IPS-20b (cell line): ENCODE measurements around the gene TXNL1.
"Not testable (repeated sequence)": the region's sequence is repeated elsewhere in the genome, so short reads cannot be mapped to it uniquely, and the experiment has no call there.

Source experiments
- H3K27ac ChIP-seq: one replicate; pipeline ENCODE4 v1.5.1; 2013; ENCODE audit warnings: low read length
- H3K27me3 ChIP-seq: 2 replicates; pipeline ENCODE4 v1.6.1; 2013; ENCODE audit warnings: mild to moderate bottlenecking, low read length, inconsistent platforms; ENCODE audit not compliant: insufficient read depth
- H3K36me3 ChIP-seq: 2 replicates; pipeline ENCODE4 v1.6.1; 2013; ENCODE audit warnings: low read depth, mild to moderate bottlenecking, inconsistent platforms, low read length, moderate library complexity; ENCODE audit not compliant: insufficient read depth
- H3K4me1 ChIP-seq: 2 replicates; pipeline ENCODE4 v1.6.1; 2013; ENCODE audit warnings: mild to moderate bottlenecking, control low read depth, inconsistent platforms, low read length, moderate library complexity; ENCODE audit not compliant: insufficient read depth
- H3K4me3 ChIP-seq: 2 replicates; pipeline ENCODE4 v1.5.1; 2013; ENCODE audit warnings: mild to moderate bottlenecking, low read length, inconsistent platforms
- H3K9ac ChIP-seq: 2 replicates; pipeline ENCODE4 v1.6.1; 2013; ENCODE audit warnings: low read depth, mild to moderate bottlenecking, inconsistent platforms, low read length, moderate library complexity
- H3K9me3 ChIP-seq: 2 replicates; pipeline ENCODE4 v1.6.1; 2013; ENCODE audit warnings: mild to moderate bottlenecking, low read depth, low read length, inconsistent platforms; ENCODE audit not compliant: insufficient read depth

TXNL1 gene

GRCh38 chr18:56593906-56594305 lies 44.5 kb downstream of the TXNL1 start:
- Histone ChIP-seq H3K27ac (no peak overlapping the region), H3K4me3 (no peak overlapping the region), H3K9ac (no peak overlapping the region), H3K4me1 (peaks cover 15% of the 10 kb centered on the region), H3K36me3 (no peaks in the 10 kb centered on the region), H3K9me3 (no peaks in the 10 kb centered on the region), H3K27me3 (no peaks in the 10 kb centered on the region)

GRCh38 chr18:56580026-56580425 lies 58.4 kb downstream of the TXNL1 start:
- Histone ChIP-seq H3K9me3 (no peaks in the 10 kb centered on the region), H3K27ac (no peak overlapping the region), H3K36me3 (no peaks in the 10 kb centered on the region), H3K27me3 (no peaks in the 10 kb centered on the region), H3K9ac (no peak overlapping the region), H3K4me3 (no peak overlapping the region), H3K4me1 (peaks cover 7% of the 10 kb centered on the region; the same call in 1 of the 2 replicates)

DNA sequence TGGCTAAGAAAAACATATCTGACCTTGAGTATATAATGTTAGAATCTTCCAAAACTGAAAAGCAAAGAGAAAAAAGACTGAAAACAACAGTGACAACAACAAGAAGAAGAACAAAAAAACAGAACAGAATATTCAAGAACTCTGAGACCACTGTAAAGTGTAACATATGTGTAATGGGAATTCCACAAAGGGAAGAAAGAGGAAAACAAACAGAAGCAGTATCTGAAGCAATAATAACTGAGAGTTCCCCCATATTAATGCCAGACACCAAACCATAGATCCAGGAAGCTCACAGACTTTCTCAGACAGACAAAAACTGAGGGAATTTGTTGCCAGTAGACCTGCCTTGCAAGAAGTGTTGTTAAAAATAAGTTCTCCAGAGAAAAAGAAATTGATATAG lies 58.9 kb downstream of the TXNL1 start:
- H3K27me3 ChIP-seq: no peaks in the 10 kb centered on the region
- peaks cover 7% of the 10 kb centered on the region; the same call in 1 of the 2 replicates for H3K4me1 ChIP-seq
- H3K27ac ChIP-seq: no peak overlapping the region
- no peaks in the 10 kb centered on the region for H3K9me3 ChIP-seq
- no peak overlapping the region for H3K9ac ChIP-seq
- H3K4me3 ChIP-seq: no peak overlapping the region
- no peaks in the 10 kb centered on the region for H3K36me3 ChIP-seq

DNA sequence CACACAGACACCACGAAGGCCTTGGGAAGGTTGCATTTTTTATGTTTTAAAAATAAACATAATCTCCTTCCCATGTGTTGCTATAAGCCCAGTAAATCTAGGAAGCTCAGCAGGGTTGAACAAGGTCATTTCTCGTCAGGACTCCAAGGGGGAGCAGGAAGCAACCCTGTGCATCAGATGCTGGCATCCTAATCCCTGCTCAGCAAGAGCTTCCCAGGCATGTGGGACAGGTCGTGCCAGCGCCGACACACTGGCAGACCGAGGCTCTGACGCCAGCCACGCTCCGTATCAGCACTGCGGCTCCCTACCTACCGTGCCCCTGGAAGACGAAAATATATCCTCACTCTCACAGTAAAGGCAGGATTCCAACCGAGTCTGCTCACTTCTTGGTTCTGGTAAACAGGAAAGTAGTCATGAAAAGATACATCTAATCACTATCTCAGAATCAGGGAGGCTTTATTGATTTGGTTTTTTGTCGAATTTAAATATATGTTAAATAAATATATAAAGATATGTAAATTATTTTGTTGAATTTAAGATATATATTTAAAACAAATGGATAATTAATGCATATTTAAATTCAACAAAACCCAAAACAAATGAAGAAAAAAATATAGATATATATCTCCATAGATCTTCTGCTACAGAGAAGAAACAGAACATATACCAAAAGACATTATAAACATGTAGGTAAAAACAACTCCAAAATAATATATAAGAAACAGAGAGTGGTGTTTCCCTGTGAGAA lies 61.4 kb downstream of the TXNL1 start:
- Histone ChIP-seq H3K4me1 (peaks cover 7% of the 10 kb centered on the region; the same call in 1 of the 2 replicates), H3K9ac (no peak overlapping the region), H3K4me3 (no peak overlapping the region), H3K36me3 (no peaks in the 10 kb centered on the region), H3K27ac (no peak overlapping the region), H3K27me3 (no peaks in the 10 kb centered on the region), H3K9me3 (no peaks in the 10 kb centered on the region)

DNA sequence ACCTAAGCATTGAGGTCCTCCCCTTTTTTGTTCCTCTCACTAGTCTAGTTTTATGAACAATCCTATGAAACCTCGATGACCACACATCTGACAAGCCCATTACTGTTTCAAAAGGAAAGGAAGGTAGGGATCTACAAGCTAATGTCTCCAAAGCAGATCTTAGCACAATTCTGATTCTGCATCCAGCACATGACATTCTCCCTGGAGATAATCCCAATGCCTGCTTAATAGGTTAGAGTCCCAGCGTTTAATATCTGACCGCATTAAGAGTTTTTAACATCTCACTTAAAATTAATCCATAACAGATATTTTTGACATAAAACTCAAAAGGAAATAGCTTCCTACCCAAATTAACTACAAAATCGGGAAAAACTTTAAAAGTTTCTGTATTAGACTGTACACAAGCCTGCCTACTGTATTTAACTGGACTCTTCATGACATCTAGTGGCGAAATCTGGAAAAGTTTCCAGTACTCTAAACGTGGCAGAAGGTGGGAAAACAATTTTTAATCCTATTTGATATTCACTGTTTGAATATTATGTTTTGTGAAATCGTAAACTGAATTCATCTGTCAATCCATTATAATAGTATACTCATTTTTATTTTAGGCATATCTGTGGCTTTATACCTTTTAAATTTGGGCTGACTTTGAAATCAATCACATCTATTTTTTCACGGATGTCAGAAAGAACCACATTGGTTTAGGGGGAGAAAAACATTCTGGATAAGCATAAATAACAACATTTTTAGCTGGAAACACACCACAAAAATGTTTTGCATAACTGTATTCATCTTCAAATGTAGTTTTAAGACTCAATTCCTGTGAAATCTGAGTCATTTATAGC lies 62.4 kb downstream of the TXNL1 start:
- no peak overlapping the region for H3K27ac ChIP-seq
- H3K36me3 ChIP-seq: no peaks in the 10 kb centered on the region
- H3K4me3 ChIP-seq: no peak overlapping the region
- no peak overlapping the region for H3K9ac ChIP-seq
- H3K9me3 ChIP-seq: no peaks in the 10 kb centered on the region
- H3K27me3 ChIP-seq: no peaks in the 10 kb centered on the region
- H3K4me1 ChIP-seq: peaks cover 7% of the 10 kb centered on the region; the same call in 1 of the 2 replicates

- Histone ChIP-seq H3K36me3 (no peaks in the 10 kb centered on the region), H3K9ac (no peak overlapping the region), H3K4me3 (no peak overlapping the region), H3K27me3 (no peaks in the 10 kb centered on the region), H3K4me1 (peaks cover 7% of the 10 kb centered on the region; the same call in 1 of the 2 replicates), H3K27ac (no peak overlapping the region), H3K9me3 (no peaks in the 10 kb centered on the region)
These were observed 63.5 kb downstream of the TXNL1 start for GRCh38 chr18:56574861-56575260.

- not testable (repeated sequence) for H3K36me3 ChIP-seq, H3K4me1 ChIP-seq, H3K9ac ChIP-seq
These were observed 66.1 kb downstream of the TXNL1 start for GRCh38 chr18:56572267-56572666.

GRCh38 chr18:56570978-56571377 lies 67.4 kb downstream of the TXNL1 start:
- Histone ChIP-seq H3K9ac (no peak overlapping the region), H3K36me3 (no peaks in the 10 kb centered on the region), H3K9me3 (no peaks in the 10 kb centered on the region), H3K27me3 (no peaks in the 10 kb centered on the region), H3K4me1 (peaks cover under 1% of the 10 kb centered on the region; the same call in 1 of the 2 replicates), H3K27ac (no peak overlapping the region), H3K4me3 (no peak overlapping the region)

More at GRCh38 chr18:56572267-56572666, 66.1 kb downstream of the TXNL1 start:
- H3K4me3 ChIP-seq, H3K9me3 ChIP-seq, H3K27ac ChIP-seq, H3K27me3 ChIP-seq: not testable (repeated sequence)

DNA sequence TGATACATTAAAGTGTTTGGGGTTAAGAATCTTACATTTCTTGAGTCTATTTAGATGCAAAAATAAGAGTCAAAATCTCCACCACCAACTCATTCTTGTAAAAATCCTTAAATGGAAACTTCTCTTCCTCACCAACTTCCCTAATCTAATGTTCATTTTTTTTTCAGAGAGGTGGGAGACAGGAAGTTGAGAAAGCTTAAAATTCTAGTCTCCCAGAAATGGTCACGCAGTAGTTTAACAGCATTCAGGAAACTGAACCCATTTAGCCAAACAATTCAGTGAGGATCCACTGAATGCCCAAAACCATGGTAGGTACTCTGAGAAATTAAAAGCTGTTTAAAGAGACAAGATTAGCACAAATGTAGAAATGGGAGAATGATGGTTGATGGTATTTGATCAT lies 69.0 kb downstream of the TXNL1 start:
- Histone ChIP-seq H3K27ac (no peak overlapping the region), H3K4me3 (no peak overlapping the region), H3K9me3 (no peaks in the 10 kb centered on the region), H3K9ac (no peak overlapping the region), H3K27me3 (no peaks in the 10 kb centered on the region), H3K4me1 (no peaks in the 10 kb centered on the region), H3K36me3 (no peaks in the 10 kb centered on the region)

DNA sequence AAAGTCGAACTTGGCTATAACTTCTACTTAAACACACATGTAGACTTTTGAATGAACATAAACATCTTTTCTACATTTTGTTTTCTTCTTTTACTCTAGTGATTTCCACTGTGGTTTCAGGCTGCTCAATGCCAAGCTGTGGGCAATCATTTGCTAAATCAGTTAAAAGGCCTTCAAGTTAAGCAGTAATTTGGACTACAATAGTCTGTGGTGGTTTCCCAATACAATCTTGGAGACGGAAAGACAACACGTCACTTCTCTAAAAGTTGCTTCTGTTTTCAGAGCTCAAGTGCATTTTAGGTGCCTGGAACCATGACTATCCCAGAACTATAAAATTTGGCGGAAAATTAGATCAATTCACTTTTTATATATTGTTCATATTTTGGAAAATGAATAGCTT lies 69.4 kb downstream of the TXNL1 start:
- H3K4me1 ChIP-seq: no peaks in the 10 kb centered on the region
- H3K27me3 ChIP-seq: no peaks in the 10 kb centered on the region
- no peaks in the 10 kb centered on the region for H3K36me3 ChIP-seq
- H3K9me3 ChIP-seq: no peaks in the 10 kb centered on the region
- no peak overlapping the region for H3K27ac ChIP-seq
- H3K4me3 ChIP-seq: no peak overlapping the region
- H3K9ac ChIP-seq: no peak overlapping the region

DNA sequence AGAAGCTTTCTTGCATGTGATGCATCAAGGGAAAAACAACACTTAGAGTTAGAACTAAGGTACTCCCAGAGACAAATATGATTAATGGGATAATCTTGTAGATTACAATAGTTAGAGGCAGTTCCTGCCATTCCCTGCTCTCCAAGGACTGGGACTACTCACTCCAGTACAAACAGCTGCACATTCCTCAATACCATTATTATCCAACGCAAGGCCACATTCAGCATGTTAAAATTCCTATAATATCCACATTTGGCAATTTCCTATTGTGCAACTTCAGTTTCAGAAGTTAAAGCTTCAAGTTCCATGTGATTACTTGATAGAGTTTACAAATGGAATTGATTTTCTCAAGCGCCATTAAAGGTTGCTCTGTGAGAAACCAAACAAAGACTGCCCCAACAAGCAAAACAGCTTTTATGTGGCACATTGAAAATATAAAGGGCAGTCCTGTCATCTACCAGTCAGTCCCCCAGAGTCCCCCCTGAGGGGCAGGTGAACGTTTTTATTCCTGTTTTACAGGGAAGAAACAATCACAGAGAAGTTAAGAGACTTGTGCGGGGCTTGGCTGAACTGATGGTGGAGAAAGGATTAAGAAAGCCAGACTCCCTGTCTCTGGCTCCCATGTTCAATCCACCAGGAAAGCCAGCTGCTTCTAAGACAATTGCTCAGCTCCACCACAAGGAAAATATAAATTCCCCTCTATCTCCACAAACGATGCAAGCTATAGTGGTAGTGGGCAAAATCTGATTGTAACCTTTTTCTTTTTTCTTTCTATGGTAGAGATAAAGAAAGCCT lies 72.6 kb downstream of the TXNL1 start:
- no peak overlapping the region for H3K4me3 ChIP-seq
- no peak overlapping the region for H3K9ac ChIP-seq
- H3K36me3 ChIP-seq: no peaks in the 10 kb centered on the region
- H3K4me1 ChIP-seq: 0 out of 2 replicates have a peak, but pooled peaks cover 3% of the 10 kb centered on the region
- H3K27ac ChIP-seq: no peak overlapping the region
- H3K9me3 ChIP-seq: no peaks in the 10 kb centered on the region
- no peaks in the 10 kb centered on the region for H3K27me3 ChIP-seq
